Limb (tissue), 2 donors: ENCODE measurements around the gene TACC3.
"Not testable (repeated sequence)": the region's sequence is repeated elsewhere in the genome, so short reads cannot be mapped to it uniquely, and the experiment has no call there.

Experiments
- DNase-seq, 2 donors: peaks; one replicate each; pipeline ENCODE4 v3.0.0-alpha.2; 2016; ENCODE audit errors: extremely low spot score in 2 of 2

TACC3 gene

DNA sequence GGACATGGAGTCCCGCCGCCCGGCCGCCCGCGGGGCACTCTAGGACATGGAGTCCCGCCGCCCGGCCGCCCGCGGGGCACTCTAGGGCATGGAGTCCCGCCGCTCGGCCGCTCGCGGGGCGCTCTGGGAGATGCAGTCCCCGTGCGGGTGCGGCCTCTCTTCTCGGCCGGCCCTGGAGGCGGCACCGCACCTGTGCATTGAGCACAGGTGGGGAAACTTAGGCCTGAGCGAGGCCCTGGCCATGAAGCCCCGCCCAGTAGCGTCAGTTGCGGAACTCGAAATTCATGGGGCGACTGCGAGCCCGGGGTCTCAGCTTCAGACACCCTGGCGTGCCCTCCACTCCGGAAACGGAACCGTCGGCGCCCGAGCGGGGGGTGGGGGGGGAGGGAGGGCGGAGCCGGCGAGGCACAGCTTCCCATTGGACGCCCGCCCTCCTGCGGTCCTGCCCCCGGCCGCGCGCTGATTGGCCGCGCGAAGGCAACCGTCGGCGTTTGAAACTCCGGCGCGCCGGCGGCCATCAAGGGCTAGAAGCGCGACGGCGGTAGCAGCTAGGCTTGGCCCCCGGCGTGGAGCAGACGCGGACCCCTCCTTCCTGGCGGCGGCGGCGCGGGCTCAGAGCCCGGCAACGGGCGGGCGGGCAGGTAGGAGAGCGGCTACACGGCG lies at the start of gene TACC3, which contains the start of gene TMEM129:
TACC3 (plus strand) TSS at position 519 of the 663 bp plus-strand sequence. CDS start 1,901 bp downstream, outside the sequence.
TMEM129 (minus strand) TSS at position 321 of the 663 bp plus-strand sequence. CDS start 486 bp downstream, outside the sequence.
- peak; percentile 92 to 99 for DNase-seq

DNA sequence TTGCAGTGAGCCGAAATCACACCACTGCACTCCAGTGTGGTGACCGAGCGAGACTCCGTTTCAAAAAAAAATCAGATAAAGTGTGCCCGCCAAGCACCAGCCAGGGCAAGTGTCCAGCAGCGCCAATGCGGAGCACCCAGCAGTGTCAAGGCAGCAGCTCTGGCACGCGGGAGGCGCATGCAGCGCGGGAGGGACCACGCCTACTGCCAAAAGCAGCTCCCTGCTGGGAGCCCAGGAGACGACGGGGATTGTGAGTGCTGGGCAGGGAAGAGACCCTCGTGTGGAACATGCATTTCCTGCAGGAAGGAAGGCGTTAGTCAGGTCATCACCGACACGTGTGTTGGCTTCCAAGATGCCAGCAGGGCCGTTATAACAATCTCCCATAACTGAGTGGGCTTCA lies 47.6 kb upstream of the TACC3 start:
- no peak for DNase-seq

DNA sequence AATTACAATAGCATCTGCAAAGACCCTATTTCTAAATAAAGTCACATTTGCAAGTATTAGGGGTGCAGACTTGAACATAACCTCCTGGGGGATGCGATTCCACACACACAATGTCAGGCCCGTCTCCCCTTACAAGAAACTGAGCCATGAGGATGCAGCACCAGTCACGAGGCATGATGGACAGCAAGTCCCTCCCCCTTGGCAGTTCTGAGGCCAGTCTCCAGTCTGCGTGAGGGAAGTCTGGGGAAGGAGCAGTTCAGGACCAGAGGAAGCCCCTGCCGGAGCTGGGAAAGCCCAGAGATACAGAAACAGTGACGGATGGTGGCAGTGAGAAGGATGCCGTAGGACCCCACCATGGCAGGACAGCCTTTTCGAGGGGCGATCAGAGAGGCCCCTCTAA lies 46.6 kb upstream of the TACC3 start:
- DNase-seq = no peak

DNA sequence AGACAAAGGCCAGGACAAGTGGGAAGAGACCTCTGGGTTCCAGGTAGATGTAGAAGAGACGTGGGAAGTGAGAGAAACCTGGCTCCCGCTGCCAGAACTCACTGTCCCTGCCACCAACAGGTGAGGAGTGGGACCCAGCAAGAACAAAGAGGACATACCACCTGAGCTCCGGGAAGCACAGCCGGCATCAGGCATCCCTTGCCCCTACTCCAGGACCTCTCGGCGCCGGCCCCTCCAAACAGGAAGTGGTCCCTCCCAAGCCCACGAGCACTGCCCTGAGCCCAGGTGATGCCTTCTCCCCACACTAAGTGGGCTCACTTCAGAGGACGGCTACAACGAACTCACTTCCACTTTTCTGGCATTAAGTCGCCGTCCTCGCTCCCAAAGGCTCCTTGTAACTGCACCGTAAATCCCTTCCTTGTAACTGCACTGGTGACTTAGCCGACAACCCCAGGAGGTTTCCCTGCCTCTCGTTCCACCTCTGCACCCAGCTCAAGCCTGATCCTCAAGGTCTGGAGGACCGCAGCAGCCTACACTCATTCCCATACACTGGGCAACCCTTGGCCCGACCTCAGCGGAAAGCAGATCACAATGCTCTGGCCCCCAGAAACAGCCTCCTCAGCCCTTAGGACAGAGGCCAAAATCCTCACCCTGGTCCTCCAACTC lies 46.1 kb upstream of the TACC3 start:
- DNase-seq = no peak

DNA sequence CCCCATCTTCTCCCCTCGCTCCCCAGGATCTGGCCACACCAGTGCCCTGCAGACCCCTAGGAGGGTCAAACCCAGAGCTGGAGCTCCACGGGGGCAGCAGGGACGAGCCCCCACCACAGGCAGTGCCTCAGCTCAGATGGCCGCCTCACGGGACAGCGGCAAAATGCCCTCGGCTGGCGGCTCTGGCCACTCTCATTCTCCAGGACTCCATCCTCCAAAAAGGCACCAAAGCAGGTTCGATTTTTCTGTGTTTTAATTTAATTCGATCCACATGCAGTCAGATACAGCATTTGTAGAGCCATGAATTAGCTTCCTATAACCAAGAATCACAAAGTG lies 45.6 kb upstream of the TACC3 start:
- no peak for DNase-seq

DNA sequence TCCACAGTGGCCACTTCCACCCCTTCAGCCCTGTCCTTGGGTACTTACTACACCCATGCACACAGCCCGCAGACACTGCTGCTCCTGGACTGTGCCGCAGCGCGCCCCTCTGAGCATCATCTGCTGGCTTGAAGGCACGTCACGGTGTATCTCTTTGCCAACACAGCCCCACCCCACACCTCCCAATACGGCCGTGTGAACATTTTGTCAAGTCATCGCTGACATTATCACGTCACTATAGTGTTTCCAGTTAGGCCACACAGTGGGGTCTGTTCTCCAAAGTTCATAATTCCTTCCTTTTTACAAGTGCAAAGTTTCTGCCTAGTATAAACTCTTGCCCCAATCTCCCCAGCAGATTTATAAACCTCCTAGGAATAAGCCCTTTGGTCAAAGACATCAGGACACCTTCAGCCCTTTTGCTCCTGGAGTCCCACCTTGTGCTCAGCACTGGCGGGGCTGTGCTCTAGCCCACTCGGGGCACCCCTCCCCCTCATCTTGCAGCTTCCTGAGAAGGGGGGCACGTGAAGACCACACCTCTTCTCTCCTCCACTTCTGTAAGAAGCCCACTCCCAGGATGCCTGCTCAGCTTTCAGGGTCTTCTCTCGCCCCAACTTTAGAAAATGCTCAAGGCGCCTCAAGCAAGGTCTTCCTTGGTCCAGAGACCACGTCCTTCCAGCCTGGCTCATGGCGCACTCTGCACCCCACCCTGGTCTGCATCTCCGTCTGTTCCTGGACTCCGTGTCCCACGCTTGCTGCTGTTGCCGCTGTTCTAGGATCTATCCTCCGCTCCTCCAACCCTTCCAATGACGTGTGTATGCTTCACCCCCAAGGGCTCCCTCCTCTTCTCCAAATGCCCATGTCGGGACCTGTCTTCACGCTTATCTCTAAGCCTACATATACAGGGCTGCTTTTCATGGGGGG lies 44.5 kb upstream of the TACC3 start:
- no peak for DNase-seq

DNA sequence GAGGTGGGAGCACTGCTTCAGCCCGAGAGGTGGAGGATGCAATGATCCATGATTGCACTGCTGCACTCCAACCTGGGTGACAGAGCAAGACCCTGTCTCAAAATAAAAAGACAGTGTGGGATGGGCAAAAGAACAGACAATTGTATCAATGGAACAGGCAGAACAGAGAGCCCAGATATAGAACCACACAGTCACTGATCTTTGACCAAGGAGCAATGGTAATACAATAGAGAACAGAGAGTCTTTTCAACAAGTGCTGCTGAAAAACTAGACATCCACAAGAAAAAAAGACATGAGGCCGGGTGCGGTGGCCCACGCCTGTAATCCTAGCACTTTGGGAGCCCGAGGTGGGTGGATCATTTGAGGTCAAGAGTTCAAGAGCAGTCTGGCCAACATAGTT lies 43.1 kb upstream of the TACC3 start:
- DNase-seq = no peak

DNA sequence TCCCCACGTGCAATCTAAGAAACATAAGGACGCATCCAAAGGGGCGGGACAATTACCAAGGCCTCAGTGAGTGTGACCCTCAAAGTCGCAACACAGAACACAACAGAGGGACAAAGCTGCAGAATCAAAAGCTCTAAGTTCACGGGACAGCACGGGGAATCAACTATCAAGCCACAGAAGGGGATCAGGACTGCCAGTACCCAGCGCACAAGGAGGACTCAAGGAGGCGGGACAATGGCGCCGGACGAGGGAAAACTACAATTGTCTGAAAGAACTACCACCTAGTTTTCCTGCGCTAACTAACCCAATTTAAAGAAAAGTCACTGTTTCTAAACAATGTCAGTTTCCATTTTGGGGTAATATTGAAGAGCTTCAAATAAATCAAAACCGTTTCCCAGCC lies 38.5 kb upstream of the TACC3 start:
- no peak for DNase-seq

DNA sequence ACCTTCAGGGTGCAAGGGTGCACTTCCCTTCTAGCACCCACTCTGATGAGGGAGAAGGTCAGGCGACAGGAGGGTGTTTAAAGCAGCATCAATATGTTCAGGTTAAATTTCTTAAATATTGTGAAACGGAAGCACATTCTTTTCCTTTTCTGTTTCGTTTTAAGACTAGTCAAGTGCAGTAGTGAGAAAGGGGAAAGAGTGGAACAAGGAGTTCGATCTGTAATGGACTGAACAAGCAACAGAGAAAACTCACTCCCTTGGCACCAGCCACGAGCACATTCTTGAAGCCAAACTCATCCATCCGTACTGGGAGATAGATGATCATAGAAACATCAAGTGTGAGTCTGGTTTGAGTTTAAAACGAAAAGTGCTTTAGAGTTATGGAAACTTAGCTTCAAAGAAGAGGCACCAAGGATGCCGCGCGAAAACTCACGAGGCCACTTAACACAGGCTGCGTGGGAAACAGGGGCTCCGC lies 38.0 kb upstream of the TACC3 start:
- peak in 1 of 2 donors; percentile 26 for DNase-seq

DNA sequence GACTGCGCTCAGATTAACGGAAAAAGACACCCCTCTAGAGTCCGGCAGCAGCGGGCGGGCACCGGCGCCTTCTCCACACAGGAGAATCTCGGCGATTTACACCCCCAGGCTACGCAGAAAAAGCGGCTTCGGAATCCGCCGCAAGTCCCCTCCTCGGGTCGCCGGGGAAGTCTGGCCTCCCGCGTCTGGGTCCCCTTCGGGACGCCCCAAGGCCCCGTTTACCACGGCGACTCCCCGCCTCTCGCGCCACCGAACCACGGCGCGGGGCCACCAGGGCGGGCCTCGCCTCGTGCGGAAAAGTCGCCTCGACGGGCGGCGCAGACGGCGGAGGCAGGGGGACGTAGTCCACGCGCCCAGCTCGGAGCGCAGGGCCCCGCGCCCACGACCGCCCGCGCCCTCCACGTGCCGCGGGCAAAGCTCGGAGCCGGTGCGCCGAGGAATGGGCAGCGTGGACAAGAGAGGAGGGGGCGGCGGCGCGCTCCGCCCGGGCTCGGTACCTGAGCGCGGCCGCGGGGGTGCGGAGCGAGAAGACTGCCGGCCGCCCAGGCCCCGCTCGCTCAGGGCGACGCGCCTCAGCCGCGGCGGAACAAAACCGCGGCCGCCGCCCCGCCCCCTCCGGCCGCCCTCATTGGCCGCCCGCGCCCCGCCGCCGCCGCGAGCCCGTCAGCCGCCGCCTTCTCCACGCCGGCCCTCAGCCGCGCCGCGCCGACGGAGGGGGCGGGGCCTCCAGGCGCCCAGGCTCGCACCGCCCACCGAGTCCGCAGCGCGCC lies 37.4 kb upstream of the TACC3 start, which contains the start of gene FAM53A:
FAM53A (minus strand) TSS at position 578 of the 770 bp plus-strand sequence. CDS start 15,572 bp downstream, outside the sequence.
- peak; percentile 79 to 96 for DNase-seq

DNA sequence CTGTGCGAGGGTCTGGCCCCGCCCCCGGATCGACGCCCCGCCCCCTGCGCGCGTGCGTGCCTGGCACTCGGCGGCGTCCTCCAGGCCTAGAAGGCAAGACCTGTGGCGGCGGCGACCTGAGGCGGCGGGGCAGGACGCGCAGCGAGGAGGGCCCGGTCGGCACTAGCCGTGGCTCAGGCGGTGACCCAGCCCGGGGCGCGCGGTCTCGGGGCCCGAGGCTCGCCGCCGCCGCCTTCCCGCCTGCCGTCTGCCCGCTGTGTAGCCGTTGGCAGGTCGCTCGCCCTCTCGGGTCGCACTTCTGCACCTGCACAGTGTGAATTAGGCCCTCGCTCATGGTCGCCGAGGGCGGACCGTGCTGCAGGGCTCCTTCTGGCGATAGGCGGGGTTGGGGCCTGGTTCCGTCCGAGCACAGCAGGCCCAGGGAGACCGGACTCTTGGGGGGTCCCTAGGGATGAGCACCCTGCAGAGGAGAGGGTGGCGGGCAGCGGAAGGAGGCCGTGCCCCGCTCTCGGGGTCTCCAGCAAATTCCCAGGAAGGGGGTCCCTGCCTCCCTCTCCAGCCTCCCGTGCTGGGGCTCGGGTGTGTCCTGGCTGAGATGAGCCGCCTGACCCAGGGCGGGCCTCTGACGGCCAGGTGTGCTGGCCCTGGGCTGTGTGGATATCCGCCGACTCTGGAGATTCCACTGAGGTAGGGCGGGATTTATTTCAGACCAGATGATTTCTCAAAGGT lies 36.7 kb upstream of the TACC3 start:
- no peak for DNase-seq

DNA sequence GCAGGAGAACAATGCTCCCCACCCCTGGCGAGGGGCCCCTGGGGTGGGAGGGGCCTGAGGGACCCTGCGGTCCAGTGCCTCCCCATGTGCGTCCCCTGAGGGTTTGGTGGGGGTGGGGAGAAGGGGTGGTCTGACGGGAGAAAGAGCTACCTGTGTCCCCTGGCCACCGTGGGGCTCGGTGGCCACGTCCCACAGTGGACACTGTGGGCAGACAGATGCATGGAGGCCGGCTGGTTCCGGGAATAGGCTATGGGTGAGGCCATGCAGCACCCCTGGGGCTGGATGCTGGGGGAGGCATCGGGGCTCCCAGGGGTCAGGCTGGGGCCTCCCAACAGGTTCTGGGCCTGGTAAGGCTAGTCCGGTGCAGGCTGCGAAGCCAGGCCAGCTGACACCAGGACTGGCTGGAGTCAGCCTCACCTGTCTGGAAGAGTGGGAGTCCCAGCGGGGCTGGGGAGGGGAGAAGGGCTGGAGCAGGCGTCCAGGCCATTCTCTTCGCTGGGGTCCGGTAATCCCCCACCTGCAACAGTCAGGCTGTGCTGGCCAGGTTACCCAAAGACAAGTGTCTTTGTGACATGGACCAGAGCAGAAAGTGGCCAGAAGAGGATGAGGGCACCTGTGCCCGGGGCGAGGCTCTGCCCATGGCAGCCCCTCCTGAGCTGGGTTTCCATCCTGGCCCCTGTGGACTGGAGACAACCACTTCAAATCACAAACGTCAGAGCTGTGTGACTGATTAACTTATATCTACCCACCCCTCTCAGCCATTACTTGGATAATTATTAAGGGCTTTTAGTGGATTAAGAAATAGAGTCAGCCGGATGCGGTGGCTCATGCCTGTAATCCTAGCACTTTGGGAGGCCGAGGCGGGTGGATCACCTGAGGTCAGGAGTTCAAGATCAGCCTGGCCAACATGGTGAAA lies 35.8 kb upstream of the TACC3 start:
- DNase-seq = no peak

DNA sequence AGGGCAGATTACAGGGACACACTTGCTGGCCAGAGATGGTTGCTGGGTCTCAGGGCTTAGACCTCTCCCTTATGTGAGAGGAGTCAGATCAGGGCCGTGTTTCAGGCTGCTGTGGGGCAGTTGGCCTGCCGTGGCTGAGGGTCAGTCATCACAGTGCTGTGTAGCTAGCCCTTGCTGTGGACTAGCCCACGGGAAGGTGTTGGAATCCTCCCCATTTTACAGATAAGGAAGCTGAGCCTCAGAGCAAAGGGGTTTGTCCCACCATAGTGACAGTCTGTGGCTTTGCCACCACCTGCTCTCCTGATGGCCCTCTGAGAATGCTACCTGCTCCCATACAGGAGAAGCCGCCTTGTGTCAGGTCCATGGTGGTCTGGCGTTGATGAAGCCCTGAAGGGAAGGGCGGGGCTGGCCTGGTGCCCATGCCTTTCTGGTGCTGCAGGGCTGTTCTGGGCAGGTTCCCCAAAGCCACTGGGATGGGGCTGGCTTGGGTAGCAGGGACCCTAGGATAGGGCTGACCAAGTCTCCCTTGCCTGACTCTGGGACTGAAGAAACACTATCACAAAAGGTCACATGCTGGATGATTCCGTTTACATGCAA lies 34.8 kb upstream of the TACC3 start:
- no peak for DNase-seq

DNA sequence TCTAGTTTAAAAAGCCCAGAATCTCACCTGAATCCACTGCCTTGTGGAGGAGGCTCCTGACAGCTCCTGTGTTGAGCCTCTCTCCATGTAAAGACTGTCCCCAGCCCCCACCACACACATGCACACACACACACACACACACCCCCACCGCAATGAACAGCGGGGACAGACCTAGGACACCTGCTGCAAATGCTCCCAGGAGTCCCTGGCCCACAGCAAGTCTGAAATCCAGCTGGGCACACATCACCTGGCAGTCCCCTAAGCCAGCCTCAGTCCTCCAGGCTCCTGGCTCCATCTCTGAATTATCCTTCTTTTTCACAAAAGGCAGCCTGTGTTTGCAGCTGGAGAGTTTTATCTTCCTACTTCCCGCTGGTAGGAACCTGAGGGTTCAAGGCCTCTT lies 30.6 kb upstream of the TACC3 start:
- DNase-seq = no peak

DNA sequence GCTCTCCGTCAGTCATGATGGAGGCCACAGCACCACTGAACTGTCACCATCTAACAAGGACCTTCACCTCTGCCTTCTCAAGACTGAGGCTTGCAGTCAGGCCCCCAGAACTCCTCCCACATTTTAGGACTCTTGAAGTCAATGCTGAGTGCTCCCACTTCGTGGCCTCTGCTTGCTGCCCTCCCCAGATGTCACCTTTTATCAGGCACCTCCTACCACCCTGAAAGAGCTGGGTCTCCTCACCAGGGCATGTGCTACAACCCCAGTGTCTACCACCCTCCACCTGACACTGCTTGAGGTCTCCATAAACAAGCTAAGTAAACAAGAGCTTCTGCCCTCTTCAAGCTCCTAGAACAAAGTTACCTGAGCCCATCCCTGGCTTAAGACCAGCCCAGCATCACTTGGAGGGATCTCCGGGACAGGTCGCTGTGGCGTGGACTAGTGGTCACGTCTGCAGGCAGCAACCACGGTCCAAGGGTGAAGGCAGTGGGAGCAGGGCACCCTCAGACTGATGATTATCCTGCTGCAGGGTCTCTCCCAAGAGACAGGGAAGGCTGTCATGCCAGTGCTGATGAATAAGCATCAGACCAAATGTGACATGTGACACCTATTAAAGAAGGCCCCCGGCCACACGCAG lies 29.5 kb upstream of the TACC3 start:
- DNase-seq = no peak

DNA sequence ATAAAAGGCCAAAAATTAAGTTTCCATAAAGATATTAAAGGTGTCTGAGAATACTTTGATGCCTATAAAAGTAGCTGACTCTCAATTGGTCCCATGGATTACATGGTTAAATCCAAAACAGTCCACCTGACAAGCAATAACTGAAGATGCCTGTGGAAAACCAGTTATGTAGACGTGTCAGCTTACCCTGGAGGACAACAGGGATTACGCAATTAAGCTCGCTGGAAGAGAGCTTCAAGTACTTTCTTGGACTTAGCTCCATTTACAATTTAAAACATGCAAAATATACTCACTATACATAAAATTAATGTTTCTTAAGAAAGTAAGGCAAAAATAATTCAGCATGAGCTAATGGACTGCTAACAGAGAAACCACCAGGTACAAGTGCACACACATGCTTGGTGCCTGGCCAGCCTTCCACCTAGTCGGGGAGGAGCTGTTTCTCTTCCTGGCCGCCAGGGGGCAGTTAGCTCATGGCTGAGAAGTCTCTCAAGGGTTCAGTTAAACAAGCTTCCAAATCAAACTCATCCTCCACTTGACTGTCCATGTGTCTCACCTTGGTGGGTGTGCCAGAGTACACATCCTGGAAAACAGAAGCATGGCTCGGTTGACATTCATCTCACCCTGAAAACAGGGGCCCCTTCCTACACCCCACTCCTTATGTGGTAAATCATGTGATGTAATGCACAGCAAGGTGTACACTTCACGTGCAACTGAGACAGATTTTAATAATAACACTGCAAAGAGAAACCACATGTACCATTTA lies 28.0 kb upstream of the TACC3 start:
- peak; percentile 66 to 76 for DNase-seq

DNA sequence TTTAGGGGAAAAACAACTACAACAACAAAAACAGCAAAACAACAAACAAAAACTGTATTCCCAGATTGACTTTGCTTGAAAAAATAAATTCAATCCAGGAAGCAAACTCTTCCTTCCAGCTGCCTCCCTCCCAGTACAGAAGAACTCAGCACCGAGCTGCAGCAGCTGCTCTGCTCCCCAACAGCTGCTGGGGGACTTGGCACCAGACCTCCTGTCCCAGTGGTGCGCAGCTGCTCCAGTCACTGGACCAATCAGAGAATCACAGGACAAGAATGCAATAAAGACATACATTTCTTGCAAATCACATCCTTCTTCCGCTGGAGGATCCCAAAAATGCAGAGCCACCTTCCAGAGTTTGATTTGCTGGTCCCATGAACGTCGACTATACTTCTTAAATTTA lies 25.4 kb upstream of the TACC3 start:
- peak; percentile 76 to 77 for DNase-seq

DNA sequence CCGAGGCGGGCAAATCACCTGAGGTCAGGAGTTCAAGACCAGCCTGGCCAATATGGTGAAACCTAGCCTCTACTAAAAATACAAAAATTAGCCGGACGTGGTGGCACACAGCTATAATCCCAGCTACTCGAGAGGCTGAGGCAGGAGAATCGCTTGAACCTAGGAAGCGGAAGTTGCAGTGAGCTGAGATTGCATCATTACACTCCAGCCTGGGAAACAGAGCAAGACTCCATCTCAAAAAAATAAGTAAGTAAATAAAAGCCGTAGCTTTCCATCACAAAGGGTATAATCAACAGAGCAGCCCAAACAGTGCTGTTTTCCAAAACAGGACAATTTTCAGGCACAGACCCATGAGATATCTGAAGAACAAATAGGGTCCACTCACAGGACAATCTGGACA lies 19.6 kb upstream of the TACC3 start:
- DNase-seq = not testable (repeated sequence)
